ENCODE data around the gene MAPKAPK2. TPM values are rescaled to one million over a fixed set of nuclear protein-coding genes. Genes with fewer than 3 reads are reported as not detected.

Gene MAPKAPK2
- polyA plus RNA-seq, 1 donor from 2014 or later = 9.0 TPM

DNA sequence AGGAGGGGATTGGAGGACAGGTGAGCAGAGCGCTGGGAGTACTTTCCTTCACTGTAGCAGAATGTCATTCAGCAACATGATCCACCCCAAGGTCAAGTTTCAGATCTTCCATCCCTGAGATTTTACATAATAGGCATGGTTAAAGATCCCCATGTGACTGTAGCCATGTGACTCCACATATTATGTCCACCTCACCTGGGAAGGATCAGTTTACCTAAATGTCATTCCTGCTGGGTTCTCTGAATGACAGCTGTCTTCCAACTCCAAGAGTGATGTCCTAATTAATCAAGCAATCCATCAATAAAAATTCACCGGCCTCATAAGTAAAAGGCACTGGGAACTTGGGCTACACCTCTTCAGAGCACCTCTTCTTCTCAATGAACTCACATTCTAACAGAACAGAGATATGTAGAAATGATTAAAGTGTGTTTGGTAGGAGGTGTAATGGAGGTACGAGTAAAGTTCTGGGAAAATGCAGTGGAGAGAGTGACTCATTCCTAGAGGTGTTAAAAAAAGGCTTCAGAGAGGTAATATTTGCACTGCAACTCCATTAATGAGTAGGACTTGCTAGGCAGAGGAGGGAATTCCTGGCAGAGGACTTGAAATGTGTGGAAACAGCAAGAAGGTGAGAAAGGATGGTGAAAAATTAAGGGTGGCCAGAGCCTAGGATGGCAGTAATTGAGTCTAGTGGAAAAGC, 22.2 kb upstream of the MAPKAPK2 start:
- Histone ChIP-seq H3K36me3 (ENCODE audit: insufficient read depth, low read length) (no peaks in the 10 kb centered on the region), H2AFZ (ENCODE audit: low read depth, low read length) (no peak overlapping the region), H3F3A (ENCODE audit: insufficient read depth, low read length, poor library complexity, severe bottlenecking) (no peaks in the 10 kb centered on the region), H3K4me3 (ENCODE audit: low read length) (no peak overlapping the region), H3K4me2 (ENCODE audit: low read length) (no peak overlapping the region), H3K27me3 (ENCODE audit: insufficient read depth, low read depth, low read length) (peaks cover 14% of the 10 kb centered on the region), H3K79me2 (replicated peaks; ENCODE audit: insufficient read depth, low read length) (no peaks in the 10 kb centered on the region), H3K9me2 (ENCODE audit: insufficient read depth, low read length) (no peaks in the 10 kb centered on the region), H4K20me1 (ENCODE audit: insufficient read depth) (no peaks in the 10 kb centered on the region), H3K9me3 (ENCODE audit: low read length) (no peaks in the 10 kb centered on the region), H3K27ac (ENCODE audit: low read length) (no peak overlapping the region), H3K9ac (ENCODE audit: low read length) (no peak overlapping the region)
- no peak for TF ChIP-seq EZH2 (IDR thresholded peaks at IDR 0.05; ENCODE audit: borderline replicate concordance, insufficient read depth, low read length, poor library complexity, severe bottlenecking)
- no peak for TF ChIP-seq POLR2AphosphoS5 (IDR thresholded peaks at IDR 0.05)
- TF ChIP-seq, protein P1, sequence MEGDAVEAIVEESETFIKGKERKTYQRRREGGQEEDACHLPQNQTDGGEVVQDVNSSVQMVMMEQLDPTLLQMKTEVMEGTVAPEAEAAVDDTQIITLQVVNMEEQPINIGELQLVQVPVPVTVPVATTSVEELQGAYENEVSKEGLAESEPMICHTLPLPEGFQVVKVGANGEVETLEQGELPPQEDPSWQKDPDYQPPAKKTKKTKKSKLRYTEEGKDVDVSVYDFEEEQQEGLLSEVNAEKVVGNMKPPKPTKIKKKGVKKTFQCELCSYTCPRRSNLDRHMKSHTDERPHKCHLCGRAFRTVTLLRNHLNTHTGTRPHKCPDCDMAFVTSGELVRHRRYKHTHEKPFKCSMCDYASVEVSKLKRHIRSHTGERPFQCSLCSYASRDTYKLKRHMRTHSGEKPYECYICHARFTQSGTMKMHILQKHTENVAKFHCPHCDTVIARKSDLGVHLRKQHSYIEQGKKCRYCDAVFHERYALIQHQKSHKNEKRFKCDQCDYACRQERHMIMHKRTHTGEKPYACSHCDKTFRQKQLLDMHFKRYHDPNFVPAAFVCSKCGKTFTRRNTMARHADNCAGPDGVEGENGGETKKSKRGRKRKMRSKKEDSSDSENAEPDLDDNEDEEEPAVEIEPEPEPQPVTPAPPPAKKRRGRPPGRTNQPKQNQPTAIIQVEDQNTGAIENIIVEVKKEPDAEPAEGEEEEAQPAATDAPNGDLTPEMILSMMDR (IDR thresholded peaks at IDR 0.05; ENCODE audit: poor library complexity, severe bottlenecking) = no peak
- no peak for TF ChIP-seq SMC3 (conservative IDR thresholded peaks at IDR 0.05; ENCODE audit: poor library complexity)
- TF ChIP-seq, protein P2, sequence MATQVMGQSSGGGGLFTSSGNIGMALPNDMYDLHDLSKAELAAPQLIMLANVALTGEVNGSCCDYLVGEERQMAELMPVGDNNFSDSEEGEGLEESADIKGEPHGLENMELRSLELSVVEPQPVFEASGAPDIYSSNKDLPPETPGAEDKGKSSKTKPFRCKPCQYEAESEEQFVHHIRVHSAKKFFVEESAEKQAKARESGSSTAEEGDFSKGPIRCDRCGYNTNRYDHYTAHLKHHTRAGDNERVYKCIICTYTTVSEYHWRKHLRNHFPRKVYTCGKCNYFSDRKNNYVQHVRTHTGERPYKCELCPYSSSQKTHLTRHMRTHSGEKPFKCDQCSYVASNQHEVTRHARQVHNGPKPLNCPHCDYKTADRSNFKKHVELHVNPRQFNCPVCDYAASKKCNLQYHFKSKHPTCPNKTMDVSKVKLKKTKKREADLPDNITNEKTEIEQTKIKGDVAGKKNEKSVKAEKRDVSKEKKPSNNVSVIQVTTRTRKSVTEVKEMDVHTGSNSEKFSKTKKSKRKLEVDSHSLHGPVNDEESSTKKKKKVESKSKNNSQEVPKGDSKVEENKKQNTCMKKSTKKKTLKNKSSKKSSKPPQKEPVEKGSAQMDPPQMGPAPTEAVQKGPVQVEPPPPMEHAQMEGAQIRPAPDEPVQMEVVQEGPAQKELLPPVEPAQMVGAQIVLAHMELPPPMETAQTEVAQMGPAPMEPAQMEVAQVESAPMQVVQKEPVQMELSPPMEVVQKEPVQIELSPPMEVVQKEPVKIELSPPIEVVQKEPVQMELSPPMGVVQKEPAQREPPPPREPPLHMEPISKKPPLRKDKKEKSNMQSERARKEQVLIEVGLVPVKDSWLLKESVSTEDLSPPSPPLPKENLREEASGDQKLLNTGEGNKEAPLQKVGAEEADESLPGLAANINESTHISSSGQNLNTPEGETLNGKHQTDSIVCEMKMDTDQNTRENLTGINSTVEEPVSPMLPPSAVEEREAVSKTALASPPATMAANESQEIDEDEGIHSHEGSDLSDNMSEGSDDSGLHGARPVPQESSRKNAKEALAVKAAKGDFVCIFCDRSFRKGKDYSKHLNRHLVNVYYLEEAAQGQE (IDR thresholded peaks at IDR 0.05; ENCODE audit: borderline replicate concordance) = no peak
- TF ChIP-seq TAF1 (IDR thresholded peaks at IDR 0.05; ENCODE audit: low read depth) = no peak
- TF ChIP-seq MXI1 (conservative IDR thresholded peaks at IDR 0.05; ENCODE audit: poor library complexity, severe bottlenecking) = no peak
- TF ChIP-seq EP300 (conservative IDR thresholded peaks at IDR 0.05; ENCODE audit: poor library complexity, severe bottlenecking) = no peak
- no peak for TF ChIP-seq RAD21 (conservative IDR thresholded peaks at IDR 0.05)

DNA sequence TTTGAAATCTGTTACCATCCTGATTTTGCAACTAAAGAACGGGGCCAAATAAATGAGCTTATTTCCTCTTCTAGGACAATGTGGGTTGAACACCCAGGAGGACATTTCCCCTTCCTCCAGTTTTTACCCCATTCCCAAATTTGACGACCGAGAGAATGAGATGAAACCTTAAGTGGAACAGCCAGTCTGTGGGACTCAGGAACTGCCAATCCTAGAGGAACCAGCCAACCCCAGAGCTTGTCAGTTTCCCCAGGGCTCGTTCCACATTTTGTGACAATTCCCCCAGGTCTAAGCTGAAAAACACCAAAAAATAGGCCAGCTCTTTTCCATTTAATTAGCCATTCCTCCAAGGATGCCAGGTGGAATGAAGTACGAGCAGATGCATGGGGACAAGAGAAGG, 21.3 kb upstream of the MAPKAPK2 start:
- Histone ChIP-seq H3F3A (ENCODE audit: insufficient read depth, low read length, poor library complexity, severe bottlenecking) (no peaks in the 10 kb centered on the region), H4K20me1 (ENCODE audit: insufficient read depth) (no peaks in the 10 kb centered on the region), H2AFZ (ENCODE audit: low read depth, low read length) (no peak overlapping the region), H3K4me2 (ENCODE audit: low read length) (no peak overlapping the region), H3K79me2 (replicated peaks; ENCODE audit: insufficient read depth, low read length) (no peaks in the 10 kb centered on the region), H3K4me3 (ENCODE audit: low read length) (no peak overlapping the region), H3K9me2 (ENCODE audit: insufficient read depth, low read length) (no peaks in the 10 kb centered on the region), H3K27ac (ENCODE audit: low read length) (no peak overlapping the region), H3K9ac (ENCODE audit: low read length) (no peak overlapping the region), H3K27me3 (ENCODE audit: insufficient read depth, low read depth, low read length) (peaks cover 14% of the 10 kb centered on the region), H3K9me3 (ENCODE audit: low read length) (no peaks in the 10 kb centered on the region), H3K36me3 (ENCODE audit: insufficient read depth, low read length) (no peaks in the 10 kb centered on the region)
- TF ChIP-seq MXI1 (conservative IDR thresholded peaks at IDR 0.05; ENCODE audit: poor library complexity, severe bottlenecking) = no peak
- TF ChIP-seq TAF1 (IDR thresholded peaks at IDR 0.05; ENCODE audit: low read depth) = no peak
- TF ChIP-seq SMC3 (conservative IDR thresholded peaks at IDR 0.05; ENCODE audit: poor library complexity) = no peak
- TF ChIP-seq POLR2AphosphoS5 (IDR thresholded peaks at IDR 0.05) = no peak
- TF ChIP-seq, protein P1 (IDR thresholded peaks at IDR 0.05; ENCODE audit: poor library complexity, severe bottlenecking) = no peak
- TF ChIP-seq EZH2 (IDR thresholded peaks at IDR 0.05; ENCODE audit: borderline replicate concordance, insufficient read depth, low read length, poor library complexity, severe bottlenecking) = no peak
- TF ChIP-seq, protein P2 (IDR thresholded peaks at IDR 0.05; ENCODE audit: borderline replicate concordance) = no peak
- no peak for TF ChIP-seq EP300 (conservative IDR thresholded peaks at IDR 0.05; ENCODE audit: poor library complexity, severe bottlenecking)
- no peak for TF ChIP-seq RAD21 (conservative IDR thresholded peaks at IDR 0.05)
